ENCODE results near the gene TNRC6A.
"Not testable (repeated sequence)": the region's sequence is repeated elsewhere in the genome, so short reads cannot be mapped to it uniquely, and the experiment has no call there.

Gene TNRC6A

DNA sequence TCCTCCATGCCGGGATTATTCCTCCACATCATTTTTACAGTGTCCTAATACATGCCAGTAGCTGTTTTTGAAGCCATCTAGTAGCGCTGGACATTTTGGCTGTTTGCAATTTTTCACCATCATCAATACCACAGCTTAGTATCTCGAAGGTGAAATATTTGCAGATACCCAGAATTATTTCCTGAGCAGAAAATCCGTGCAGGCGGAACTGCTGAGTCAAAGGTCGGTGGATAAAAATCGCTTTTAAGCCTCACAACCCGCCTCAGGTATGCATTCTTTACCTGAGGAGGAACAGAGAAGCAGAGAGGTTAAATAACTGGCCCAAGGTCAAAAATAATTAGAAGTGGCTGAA, 584 bp upstream of the TNRC6A start:
- no peak for DNase-seq

- peak; percentile 35 to 44 (median 42) for DNase-seq
Observed at GRCh38 chr16:24729951-24730815, 732 bp downstream of the TNRC6A start.

GRCh38 chr16:24730914-24731313, 1.5 kb downstream of the TNRC6A start:
- DNase-seq, result no peak

GRCh38 chr16:24731722-24732419, 2.4 kb downstream of the TNRC6A start:
- DNase-seq, result no peak

DNA sequence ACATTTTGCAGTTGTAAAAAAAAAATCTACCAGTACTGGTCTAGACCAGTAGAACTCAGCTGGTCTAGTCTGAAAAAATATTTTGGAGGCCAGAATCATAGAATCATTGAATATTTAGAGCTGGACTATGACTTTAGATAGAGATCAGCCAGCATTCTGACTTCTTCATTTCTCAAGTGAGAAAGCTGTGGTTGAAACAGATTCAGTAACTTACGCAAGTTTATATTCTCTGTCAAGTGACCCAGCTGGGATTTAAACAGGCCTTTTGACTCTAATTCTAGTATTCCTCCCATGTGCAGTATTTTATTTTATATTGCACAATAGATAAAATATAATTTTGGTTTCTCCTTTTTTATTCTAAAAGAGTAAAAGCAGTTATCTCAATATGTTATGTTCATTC, 4.9 kb downstream of the TNRC6A start:
- peak in 2 of 3 donors; percentile 7 to 33 for DNase-seq

- no peak for DNase-seq
Observed at GRCh38 chr16:24736758-24737157, 7.3 kb downstream of the TNRC6A start.

DNA sequence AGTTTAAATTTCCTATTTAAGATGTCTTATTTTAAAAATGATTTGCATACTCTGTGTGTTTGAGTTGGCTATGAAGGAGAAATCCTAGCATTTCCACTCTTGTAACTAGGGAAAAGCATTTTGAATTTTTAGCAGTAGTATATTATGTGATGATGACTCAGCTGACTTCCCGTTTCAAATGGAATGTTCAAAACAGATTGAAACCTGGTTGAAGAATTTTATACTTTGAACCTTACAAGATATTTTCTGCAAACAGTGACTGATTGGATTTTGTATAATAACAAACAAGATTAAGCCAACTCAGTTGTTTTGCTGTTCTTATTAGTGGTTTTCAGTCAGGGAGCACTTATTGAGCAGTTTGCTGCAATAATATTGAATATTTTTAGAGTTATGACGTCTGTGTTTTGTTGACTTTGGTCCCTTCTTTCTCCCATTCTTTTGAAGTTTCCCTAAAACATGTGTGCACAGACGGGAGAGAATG, 8.0 kb downstream of the TNRC6A start:
- peak; percentile 27 to 63 (median 56) for DNase-seq

GRCh38 chr16:24737916-24738594, 8.6 kb downstream of the TNRC6A start:
- peak in 1 of 3 donors; percentile 25 for DNase-seq

DNA sequence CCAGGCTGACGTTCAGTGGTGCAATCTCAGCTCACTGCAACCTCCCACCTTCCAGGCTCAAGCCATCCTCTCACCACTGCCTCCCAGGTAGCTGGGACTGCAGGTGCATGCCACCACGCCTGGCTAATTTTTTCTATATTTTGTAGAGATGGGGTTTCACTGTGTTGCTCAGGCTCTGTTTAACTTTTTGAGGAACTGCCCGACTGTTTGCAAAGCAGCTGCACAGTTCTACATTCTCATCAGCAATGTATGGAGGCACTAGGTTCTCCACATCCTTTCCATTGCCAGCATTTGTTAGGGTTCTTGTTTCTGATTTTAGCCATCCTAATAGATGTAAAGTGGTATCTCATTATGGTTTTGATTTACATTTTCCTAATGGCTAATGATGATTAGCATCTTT, 9.4 kb downstream of the TNRC6A start:
- no peak for DNase-seq

GRCh38 chr16:24741862-24742261, 12.4 kb downstream of the TNRC6A start:
- DNase-seq, result no peak

DNA sequence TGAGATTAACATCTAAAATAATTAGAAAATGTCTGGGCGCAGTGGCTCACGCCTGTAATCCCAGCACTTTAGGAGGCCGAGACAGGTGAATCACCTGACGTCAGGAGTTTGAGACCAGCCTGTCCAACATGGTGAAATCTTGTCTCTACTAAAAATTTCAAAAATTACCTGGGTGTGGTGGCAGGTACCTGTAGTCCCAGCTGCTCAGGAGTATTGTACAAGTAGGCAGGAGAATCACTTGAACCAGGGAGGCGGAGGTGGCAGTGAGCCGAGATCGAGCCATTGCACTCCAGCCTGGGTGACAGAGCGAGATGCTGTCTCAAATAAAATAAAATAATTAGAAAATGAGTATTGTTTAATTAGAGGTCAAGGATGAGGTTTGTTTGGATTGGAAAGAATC, 13.2 kb downstream of the TNRC6A start:
- not testable (repeated sequence) for DNase-seq

GRCh38 chr16:24745391-24745790, 15.9 kb downstream of the TNRC6A start:
- no peak for DNase-seq

DNA sequence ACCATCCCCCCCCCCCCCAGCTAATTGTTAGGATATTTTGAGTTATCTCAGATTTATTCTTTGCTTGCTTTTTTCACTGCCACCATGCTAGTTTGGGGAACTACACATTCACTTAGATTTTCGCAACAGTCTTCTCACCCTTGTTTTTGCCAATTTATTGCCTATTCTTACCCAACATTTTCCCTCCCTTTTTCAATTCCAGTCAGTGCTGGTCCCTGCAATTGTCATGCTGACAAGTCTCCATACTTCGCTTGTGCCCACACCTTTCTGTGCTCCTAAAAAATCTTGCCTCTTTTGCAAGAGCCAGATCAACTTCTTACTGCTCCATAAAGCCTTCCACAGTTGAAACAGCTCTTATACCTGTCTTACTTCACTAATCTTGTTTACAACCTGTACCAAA, 16.3 kb downstream of the TNRC6A start:
- DNase-seq, result no peak

DNA sequence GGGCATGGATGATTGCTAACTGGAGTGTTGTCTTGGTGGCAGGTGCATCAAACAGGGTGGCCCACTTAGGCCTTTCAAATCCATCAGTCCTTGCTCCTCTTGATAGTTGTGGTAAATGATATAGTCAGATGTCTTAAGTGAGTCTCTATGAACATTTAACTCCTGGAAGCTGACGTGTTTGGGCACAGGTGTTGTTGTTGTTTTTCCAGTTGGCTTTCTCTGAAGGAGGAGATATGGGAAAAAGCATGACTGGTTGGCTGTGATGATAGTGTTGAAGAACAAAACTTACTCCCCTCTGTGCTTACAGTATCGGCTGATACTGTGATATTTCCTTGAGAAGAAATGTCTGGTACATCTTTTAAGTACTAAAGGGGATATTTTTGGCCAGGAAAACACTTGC, 18.0 kb downstream of the TNRC6A start:
- no peak for DNase-seq

DNA sequence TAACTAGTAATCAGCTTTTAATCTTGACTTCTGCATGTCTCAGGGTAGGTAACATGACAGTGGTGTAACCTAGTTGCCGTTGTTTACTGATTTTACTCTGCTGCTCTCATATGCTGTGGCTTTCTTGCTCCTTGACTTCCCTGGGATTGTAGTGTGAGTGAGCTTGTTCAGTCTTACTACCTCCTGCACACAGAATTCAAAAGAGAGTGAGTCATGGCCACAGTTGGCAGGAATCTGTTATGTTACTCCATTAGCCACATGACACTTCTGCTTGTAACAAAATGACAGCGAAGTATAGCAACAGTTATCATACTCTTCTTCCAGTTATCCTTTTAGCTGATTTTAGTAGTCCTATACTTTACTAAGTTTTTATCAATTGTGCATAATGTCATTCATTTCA, 18.8 kb downstream of the TNRC6A start:
- DNase-seq, result peak; percentile 66 to 80 (median 74)

DNA sequence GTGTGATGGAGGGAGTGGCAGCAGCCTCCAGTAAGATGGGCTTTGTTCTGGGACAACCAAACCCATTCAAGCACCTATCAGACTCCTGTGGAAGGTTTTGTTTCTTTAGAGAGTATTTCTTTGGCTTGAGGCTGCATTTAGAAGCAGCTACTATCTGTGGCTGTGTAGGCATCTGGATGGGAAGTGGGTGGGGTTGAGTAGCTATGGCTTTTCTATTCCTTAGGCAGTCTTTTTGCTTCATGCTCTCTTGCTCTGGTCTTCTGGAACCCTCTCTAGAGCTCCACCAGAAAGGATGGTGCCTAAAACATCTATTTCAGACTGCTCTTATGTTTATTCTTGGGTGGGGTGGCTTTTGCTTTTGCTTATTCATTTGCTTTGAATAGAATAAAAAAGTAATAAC, 19.9 kb downstream of the TNRC6A start:
- DNase-seq, result no peak

GRCh38 chr16:24749872-24750271, 20.4 kb downstream of the TNRC6A start:
- DNase-seq, result not testable (repeated sequence)

GRCh38 chr16:24753000-24753399, 23.5 kb downstream of the TNRC6A start:
- DNase-seq, result no peak

GRCh38 chr16:24753437-24753836, 24.0 kb downstream of the TNRC6A start:
- peak in 1 of 3 donors; percentile 13 for DNase-seq

- DNase-seq, result no peak
Observed at GRCh38 chr16:24754543-24754942, 25.1 kb downstream of the TNRC6A start.

DNA sequence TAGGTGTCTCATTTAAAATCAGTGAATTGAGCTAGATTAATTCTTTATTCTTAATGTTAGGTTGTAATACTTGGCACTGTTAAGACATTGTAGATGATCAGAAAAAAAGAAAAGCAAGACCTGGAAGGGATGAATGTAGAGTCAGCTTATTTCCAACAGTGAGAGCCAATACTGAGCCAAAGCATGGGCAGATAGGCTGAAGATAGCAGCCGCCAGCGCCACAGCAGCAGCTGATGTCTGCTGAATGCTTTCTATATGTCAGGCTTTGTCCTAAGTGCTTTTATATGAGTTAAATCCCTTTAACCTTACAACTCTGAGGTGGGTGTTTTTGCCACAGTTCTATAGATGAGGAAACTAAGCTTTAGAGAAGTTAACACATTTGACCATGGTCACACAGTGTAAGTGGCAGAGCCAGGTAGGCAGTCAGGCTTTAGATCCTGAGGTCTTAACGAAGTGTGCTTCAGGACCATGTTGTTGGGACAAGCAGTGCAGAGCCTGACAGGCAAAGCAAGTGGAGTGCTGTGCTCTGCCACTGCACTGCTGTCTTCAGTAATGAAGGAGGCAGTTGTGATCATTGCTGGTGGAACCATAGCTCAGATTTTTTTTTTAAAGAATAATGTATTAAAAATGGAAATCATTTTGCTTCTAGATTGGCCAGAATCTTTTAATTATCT, 25.9 kb downstream of the TNRC6A start:
- DNase-seq, result no peak

DNA sequence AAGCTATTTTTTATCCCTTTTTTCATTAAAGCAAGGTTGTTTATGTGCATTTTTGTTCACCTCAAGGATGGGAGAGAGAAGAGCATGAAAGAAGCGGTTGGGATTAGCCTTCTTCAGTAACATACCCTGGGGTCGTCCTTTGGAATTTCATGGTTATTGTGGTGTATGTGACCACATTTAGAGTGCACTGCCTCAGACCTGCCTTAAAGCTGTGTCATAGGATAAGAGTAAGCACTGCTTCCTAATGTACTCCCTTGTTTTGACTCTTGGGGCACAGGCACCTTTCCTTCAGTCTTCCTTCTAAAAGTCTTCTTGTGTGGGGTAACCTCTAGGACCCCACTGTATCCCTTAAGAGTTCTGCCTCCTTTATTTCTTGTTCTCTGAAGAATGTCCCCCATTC, 28.9 kb downstream of the TNRC6A start:
- DNase-seq, result no peak

GRCh38 chr16:24759006-24759405, 29.6 kb downstream of the TNRC6A start:
- DNase-seq, result no peak
